ES-I3 (cell line): ENCODE data around the gene ABCA13.
"Not testable (repeated sequence)": the region's sequence is repeated elsewhere in the genome, so short reads cannot be mapped to it uniquely, and the experiment has no call there.

ENCODE experiments used
- H3K36me3 ChIP-seq: 2 replicates; pipeline ENCODE4 v1.6.1; 2013; ENCODE audit warnings: mild to moderate bottlenecking, low read length, control low read depth, moderate library complexity; ENCODE audit not compliant: insufficient read depth
- H3K4me1 ChIP-seq: 2 replicates; pipeline ENCODE4 v1.6.1; 2013; ENCODE audit warnings: mild to moderate bottlenecking, control low read depth, low read length; ENCODE audit not compliant: insufficient read depth
- H3K9ac ChIP-seq: 2 replicates; pipeline ENCODE4 v1.6.1; 2013; ENCODE audit warnings: low read depth, mild to moderate bottlenecking, low read length, moderate library complexity
- H3K9me3 ChIP-seq: 2 replicates; pipeline ENCODE4 v1.6.1; 2013; ENCODE audit warnings: mild to moderate bottlenecking, low read length, moderate library complexity; ENCODE audit not compliant: control insufficient read depth, insufficient read depth

ABCA13 gene

DNA sequence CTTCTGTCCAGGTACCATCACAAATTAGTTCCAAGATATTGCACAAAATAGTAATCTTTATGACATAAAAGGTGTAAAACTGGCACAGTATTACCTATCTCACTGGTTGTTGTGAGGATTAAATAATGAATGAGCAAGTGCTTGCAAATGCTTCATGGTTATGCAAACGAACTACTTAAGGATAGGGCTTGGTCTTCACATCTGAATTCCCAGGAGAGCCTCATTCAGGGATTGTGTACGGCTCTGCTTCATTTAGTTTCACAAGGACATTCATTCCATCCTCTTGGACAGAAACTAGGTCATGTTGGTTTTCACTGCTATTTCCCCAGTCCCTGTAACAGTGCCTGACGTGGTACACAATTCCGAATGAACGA is 12.1 kb downstream of the ABCA13 start:
- H3K9ac ChIP-seq: no peak overlapping the region
- H3K4me1 ChIP-seq: peaks cover 15% of the 10 kb centered on the region; the same call in 1 of the 2 replicates
- H3K9me3 ChIP-seq: peaks cover 4% of the 10 kb centered on the region; the same call in 1 of the 2 replicates
- no peaks in the 10 kb centered on the region; the same call in 1 of the 2 replicates for H3K36me3 ChIP-seq

- Histone ChIP-seq H3K36me3 (no peaks in the 10 kb centered on the region; the same call in 1 of the 2 replicates), H3K4me1 (peaks cover 15% of the 10 kb centered on the region; the same call in 1 of the 2 replicates), H3K9ac (no peak overlapping the region), H3K9me3 (peaks cover 4% of the 10 kb centered on the region; the same call in 1 of the 2 replicates)
Measured at GRCh38 chr7:48183965-48184364, 12.7 kb downstream of the ABCA13 start.

GRCh38 chr7:48188776-48189520 is 17.7 kb downstream of the ABCA13 start:
- Histone ChIP-seq H3K9me3 (peaks cover 4% of the 10 kb centered on the region; the same call in 1 of the 2 replicates), H3K9ac (no peak overlapping the region), H3K4me1 (peaks cover under 1% of the 10 kb centered on the region; the same call in 1 of the 2 replicates), H3K36me3 (no peaks in the 10 kb centered on the region; the same call in 1 of the 2 replicates)

DNA sequence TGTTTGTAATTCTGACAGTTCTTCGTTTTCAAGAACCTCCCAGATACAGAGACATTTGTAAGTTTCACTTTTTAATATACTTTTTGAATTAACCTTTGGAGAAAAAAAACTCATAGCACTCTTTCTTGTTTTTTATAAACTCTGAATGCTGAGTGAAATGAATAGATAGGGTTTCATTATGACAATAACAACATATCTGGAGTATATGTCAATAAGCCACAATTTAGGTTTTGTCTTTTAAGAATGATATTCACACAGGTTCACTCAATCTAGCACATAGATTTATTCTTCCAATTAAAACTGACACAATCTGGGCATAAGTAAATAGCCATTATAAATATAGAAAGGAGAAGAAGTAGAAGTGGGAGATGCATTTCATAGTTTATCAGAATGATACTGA is 21.7 kb downstream of the ABCA13 start:
- Histone ChIP-seq H3K4me1 (no peaks in the 10 kb centered on the region), H3K9me3 (no peaks in the 10 kb centered on the region; the same call in 1 of the 2 replicates), H3K36me3 (no peaks in the 10 kb centered on the region; the same call in 1 of the 2 replicates), H3K9ac (no peak overlapping the region)

GRCh38 chr7:48193421-48193820 is 22.2 kb downstream of the ABCA13 start:
- Histone ChIP-seq H3K36me3 (no peaks in the 10 kb centered on the region), H3K9ac (no peak overlapping the region), H3K9me3 (no peaks in the 10 kb centered on the region), H3K4me1 (no peaks in the 10 kb centered on the region)

DNA sequence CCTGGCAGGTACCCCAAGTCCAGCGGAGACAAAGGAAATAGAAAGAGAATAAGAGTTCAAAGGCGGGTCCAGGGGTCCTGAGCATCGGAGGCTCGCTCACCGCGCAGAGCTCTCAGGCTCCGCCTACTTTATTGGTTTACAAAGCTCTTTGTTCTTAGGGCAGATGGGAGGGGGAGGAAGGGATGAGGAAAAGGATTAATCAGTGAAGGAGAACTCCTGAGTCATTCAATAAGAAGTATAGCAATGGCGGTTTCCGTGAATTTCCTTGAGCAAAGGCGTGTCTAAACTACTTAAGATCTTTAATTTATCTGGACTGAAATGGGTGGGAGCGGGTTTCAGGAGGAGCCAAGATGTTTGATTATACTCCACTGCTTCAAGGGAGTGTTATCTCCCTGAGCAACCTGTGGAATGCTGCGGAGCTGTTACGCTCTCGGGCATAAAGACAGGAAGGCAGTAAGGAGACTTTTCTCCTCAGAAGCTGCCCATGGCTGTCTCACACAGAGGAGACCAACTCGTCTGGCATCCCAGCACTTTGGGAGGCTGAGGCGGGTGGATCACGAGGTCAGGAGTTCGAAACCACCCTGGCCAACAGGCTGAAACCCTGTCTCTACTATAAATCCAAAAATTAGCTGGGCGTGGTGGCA is 29.8 kb downstream of the ABCA13 start:
- not testable (repeated sequence) for H3K4me1 ChIP-seq, H3K9me3 ChIP-seq, H3K36me3 ChIP-seq, H3K9ac ChIP-seq

GRCh38 chr7:48202916-48203315 is 31.7 kb downstream of the ABCA13 start:
- not testable (repeated sequence) for H3K36me3 ChIP-seq, H3K9me3 ChIP-seq, H3K4me1 ChIP-seq, H3K9ac ChIP-seq

- no peaks in the 10 kb centered on the region for H3K9me3 ChIP-seq
- no peak overlapping the region for H3K9ac ChIP-seq
- H3K4me1 ChIP-seq: no peaks in the 10 kb centered on the region
- H3K36me3 ChIP-seq: no peaks in the 10 kb centered on the region
Measured at GRCh38 chr7:48207155-48207675, 36.0 kb downstream of the ABCA13 start.

DNA sequence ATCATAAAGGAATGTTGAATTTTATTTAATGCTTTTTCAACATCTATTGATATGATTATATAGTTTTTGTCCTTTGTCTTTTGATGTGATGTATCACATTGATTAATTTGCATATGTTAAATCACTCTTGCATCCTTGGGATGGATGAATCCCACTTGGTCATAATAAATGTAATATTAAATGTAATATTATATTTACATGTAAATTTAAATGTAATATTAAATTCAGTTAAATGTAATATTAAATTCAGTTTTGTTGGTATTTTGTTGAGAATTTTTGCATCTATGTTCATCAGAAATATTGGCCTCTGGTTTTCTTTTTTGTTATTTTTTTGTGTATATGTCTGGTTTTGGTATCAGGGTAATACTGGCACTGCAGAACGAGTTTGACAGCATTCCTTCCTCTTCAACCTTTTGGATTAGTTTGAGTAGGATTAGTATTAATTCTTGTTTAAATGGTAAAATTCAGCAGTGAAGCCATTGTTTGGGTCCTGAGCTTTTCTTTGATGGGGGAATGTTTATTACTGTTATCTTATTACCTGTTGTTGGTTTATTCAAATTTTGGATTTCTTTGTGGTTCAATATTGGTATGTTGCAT is 37.8 kb downstream of the ABCA13 start:
- Histone ChIP-seq H3K9me3 (no peaks in the 10 kb centered on the region), H3K4me1 (no peaks in the 10 kb centered on the region), H3K9ac (no peak overlapping the region), H3K36me3 (no peaks in the 10 kb centered on the region)

- Histone ChIP-seq H3K9ac (no peak overlapping the region), H3K4me1 (no peaks in the 10 kb centered on the region), H3K36me3 (no peaks in the 10 kb centered on the region), H3K9me3 (no peaks in the 10 kb centered on the region)
Measured at GRCh38 chr7:48213226-48213625, 42.0 kb downstream of the ABCA13 start.

DNA sequence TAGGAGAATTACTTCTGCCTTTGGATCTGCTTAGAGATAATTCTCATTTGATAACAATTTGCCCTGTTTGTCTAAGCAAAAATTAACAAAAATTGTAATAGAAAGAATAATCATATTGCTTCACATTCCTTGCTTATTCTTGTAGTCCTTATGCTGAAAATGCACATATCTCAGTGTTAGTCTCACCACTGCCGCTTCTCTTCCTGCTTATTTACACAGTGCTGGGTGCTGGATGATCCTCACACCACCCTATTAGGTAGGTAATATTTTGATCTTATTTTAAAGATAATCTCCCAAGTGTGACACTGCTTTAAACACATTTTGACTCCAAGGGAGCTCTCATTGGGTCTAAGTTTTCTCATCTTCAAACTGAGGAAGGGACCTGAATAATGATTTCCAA is 46.0 kb downstream of the ABCA13 start:
- no peaks in the 10 kb centered on the region for H3K9me3 ChIP-seq
- H3K36me3 ChIP-seq: no peaks in the 10 kb centered on the region
- no peak overlapping the region for H3K9ac ChIP-seq
- no peaks in the 10 kb centered on the region for H3K4me1 ChIP-seq

- H3K9me3 ChIP-seq: no peaks in the 10 kb centered on the region
- no peaks in the 10 kb centered on the region for H3K36me3 ChIP-seq
- H3K4me1 ChIP-seq: no peaks in the 10 kb centered on the region
- H3K9ac ChIP-seq: no peak overlapping the region
Measured at GRCh38 chr7:48217753-48218152, 46.5 kb downstream of the ABCA13 start.

GRCh38 chr7:48224042-48224441 is 52.8 kb downstream of the ABCA13 start:
- H3K36me3 ChIP-seq: no peaks in the 10 kb centered on the region
- H3K9me3 ChIP-seq: no peaks in the 10 kb centered on the region
- H3K4me1 ChIP-seq: no peaks in the 10 kb centered on the region
- H3K9ac ChIP-seq: no peak overlapping the region

DNA sequence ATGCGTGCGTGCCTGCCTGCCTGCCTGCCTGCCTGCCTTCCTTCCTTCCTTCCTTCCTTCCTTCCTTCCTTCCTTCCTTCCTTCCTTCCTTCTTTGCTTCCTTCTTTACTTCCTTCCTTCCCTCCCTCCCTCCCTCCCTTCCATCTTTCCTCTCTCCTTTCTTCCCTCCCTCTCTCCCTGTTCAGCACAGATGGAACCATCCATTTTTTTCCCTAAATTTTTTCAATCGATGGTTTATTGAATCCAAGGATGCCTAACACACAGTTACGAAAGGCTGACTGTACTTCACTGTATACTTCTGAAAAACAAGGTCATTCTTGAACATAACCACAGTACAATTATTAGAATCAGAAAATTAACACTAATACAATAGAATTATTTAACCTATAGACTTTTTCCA is 53.8 kb downstream of the ABCA13 start:
- H3K9ac ChIP-seq: no peak overlapping the region

More for the DNA sequence above, 53.8 kb downstream of the ABCA13 start:
- Histone ChIP-seq H3K4me1 (no peaks in the 10 kb centered on the region), H3K9me3 (no peaks in the 10 kb centered on the region), H3K36me3 (no peaks in the 10 kb centered on the region)
